Measurements from ENCODE around the gene MGMT. TPM values are rescaled to one million over a fixed set of nuclear protein-coding genes. Genes with fewer than 3 reads are reported as not detected.

The MGMT gene
- total and polyA plus RNA-seq, 2 of the 4 experiments (the other 2 are of a cell fraction): 11.5 to 17.8 TPM

DNA sequence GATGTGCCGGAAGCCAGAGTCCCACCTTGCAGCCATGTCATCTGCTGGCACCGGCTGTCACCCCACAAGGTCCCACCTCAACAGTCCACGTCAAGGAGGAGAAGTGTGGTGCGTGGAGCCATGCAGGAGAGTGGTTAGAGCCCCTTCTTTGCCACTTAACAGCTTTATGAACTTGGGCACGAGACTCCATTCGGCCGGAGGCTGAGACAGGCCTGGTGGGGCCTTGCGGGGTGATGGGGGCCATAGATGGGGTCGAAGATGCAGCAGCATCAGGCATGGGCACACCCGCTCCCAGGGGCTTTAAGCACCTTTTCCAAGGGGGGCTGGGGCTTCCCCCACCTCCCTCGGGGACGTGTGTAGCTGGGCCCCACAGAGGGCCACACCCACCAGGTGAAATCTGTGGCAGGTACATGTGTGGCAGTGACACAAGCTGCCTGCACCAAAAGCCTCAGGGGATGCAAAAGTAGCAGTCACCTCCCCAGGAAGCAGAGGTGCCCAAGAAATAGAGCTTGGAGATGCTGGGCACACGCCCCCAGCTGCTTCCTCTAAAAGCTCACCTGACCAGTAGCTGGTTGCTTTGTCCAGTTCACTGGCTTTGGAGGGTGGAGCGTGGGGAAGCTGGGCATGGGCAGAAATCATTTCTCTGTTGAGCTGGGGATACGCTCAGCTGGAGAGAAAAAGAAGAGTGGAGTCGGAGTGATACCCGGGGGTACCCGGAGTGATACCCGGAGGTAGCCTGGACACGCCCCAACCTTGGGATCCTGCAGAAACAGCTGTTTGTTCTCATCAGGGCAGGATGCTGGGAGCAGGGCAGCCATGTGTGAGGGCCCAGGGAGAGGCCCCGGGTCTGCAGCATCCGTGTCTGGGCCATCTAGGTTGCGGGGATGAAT, 297.2 kb downstream of the MGMT start:
- Histone ChIP-seq H3K4ac (ENCODE audit: low read depth, low read length) (no peak overlapping the region), H3K9me3 (ENCODE audit: control insufficient read depth, insufficient read depth, low read length) (peaks cover 25% of the 10 kb centered on the region), H3K14ac (replicated peaks; ENCODE audit: low read depth, low read length) (no peak overlapping the region), H3K9ac (ENCODE audit: low read depth, low read length) (no peak overlapping the region), H4K8ac (ENCODE audit: low read depth in 2 of 2, low read length in 2 of 2) (no peak overlapping the region), H2AK5ac (ENCODE audit: low read depth, low read length) (no peak overlapping the region), H3K79me1 (ENCODE audit: low read depth in 1 of 2, low read length in 2 of 2) (no peaks in the 10 kb centered on the region), H2AFZ (replicated peaks; ENCODE audit: low read length, poor library complexity) (no peak overlapping the region), H4K91ac (ENCODE audit: insufficient read depth, low read depth, low read length) (no peak overlapping the region), H4K5ac (ENCODE audit: low read depth, low read length) (no peak overlapping the region), H3K36me3 (ENCODE audit: control insufficient read depth, insufficient read depth, low read length) (peaks cover 8% of the 10 kb centered on the region; the same call in 1 of the 2 replicates), H4K20me1 (ENCODE audit: insufficient read depth, low read length) (no peaks in the 10 kb centered on the region), H3K56ac (ENCODE audit: extremely low read depth, insufficient read depth, low read length) (no peak overlapping the region), H3K27ac (ENCODE audit: insufficient read depth, low read length) (no peak overlapping the region), H3K23ac (ENCODE audit: low read depth, low read length) (no peak overlapping the region), H3K4me2 (ENCODE audit: low read depth, low read length) (no peak overlapping the region), H3K27me3 (ENCODE audit: control insufficient read depth, insufficient read depth, low read length) (no peaks in the 10 kb centered on the region), H3K9me1 (ENCODE audit: insufficient read depth, low read length) (no peaks in the 10 kb centered on the region), H3K4me3 (ENCODE audit: insufficient read depth, low read depth, low read length) (no peak overlapping the region), H2BK15ac (ENCODE audit: low read depth, low read length) (no peak overlapping the region), H3K4me1 (ENCODE audit: control insufficient read depth, insufficient read depth, low read length) (no peaks in the 10 kb centered on the region), H2BK20ac (ENCODE audit: low read depth, low read length) (no peak overlapping the region), H2AK9ac (replicated peaks; ENCODE audit: low read depth, low read length, poor library complexity) (no peak overlapping the region), H2BK120ac (ENCODE audit: low read depth, low read length) (no peak overlapping the region), H2BK5ac (ENCODE audit: low read depth, low read length, poor library complexity, severe bottlenecking) (no peak overlapping the region), H3K18ac (ENCODE audit: low read depth, low read length) (no peak overlapping the region)
- DNase-seq: no peak
- ChIA-PET POLR2A (ENCODE audit: unreplicated experiment) (no interaction called here), CTCF (no interaction called here)
- in situ Hi-C loops (cut with MboI; ENCODE audit: low sequenced_read_pairs): no loop called here
- no peak for ATAC-seq (ENCODE audit: low read depth)
- intact Hi-C loops (cut with micrococcal nuclease): no loop called here
- TF ChIP-seq, protein P1, sequence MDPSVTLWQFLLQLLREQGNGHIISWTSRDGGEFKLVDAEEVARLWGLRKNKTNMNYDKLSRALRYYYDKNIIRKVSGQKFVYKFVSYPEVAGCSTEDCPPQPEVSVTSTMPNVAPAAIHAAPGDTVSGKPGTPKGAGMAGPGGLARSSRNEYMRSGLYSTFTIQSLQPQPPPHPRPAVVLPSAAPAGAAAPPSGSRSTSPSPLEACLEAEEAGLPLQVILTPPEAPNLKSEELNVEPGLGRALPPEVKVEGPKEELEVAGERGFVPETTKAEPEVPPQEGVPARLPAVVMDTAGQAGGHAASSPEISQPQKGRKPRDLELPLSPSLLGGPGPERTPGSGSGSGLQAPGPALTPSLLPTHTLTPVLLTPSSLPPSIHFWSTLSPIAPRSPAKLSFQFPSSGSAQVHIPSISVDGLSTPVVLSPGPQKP (IDR thresholded peaks at IDR 0.05; ENCODE audit: borderline replicate concordance, low read depth, low read length): no peak
- TF ChIP-seq MXI1 (IDR thresholded peaks at IDR 0.05; ENCODE audit: borderline replicate concordance, low read depth, low read length) (no peak), MAZ (IDR thresholded peaks at IDR 0.05; ENCODE audit: borderline replicate concordance, low read depth, low read length) (no peak), BHLHE40 (IDR thresholded peaks at IDR 0.05; ENCODE audit: low read depth, low read length) (no peak), RCOR1 (IDR thresholded peaks at IDR 0.05; ENCODE audit: insufficient replicate concordance, low read length) (no peak), CEBPB (IDR thresholded peaks at IDR 0.05; ENCODE audit: low read depth, low read length) (no peak), FOS (IDR thresholded peaks at IDR 0.05; ENCODE audit: low read depth, low read length) (no peak)
- TF ChIP-seq, protein P2, sequence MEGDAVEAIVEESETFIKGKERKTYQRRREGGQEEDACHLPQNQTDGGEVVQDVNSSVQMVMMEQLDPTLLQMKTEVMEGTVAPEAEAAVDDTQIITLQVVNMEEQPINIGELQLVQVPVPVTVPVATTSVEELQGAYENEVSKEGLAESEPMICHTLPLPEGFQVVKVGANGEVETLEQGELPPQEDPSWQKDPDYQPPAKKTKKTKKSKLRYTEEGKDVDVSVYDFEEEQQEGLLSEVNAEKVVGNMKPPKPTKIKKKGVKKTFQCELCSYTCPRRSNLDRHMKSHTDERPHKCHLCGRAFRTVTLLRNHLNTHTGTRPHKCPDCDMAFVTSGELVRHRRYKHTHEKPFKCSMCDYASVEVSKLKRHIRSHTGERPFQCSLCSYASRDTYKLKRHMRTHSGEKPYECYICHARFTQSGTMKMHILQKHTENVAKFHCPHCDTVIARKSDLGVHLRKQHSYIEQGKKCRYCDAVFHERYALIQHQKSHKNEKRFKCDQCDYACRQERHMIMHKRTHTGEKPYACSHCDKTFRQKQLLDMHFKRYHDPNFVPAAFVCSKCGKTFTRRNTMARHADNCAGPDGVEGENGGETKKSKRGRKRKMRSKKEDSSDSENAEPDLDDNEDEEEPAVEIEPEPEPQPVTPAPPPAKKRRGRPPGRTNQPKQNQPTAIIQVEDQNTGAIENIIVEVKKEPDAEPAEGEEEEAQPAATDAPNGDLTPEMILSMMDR (conservative IDR thresholded peaks at IDR 0.05; ENCODE audit: low read depth, low read length): no peak
- WGBS, 2 experiments (ENCODE audit: extremely low coverage in 2 of 2, insufficient read length in 1 of 2): 100% methylated on average over 1 of the region's 23 CpGs; no CpG with 5 or more reads in 1 of the 2 experiments
- dilution Hi-C loops (cut with HindIII; ENCODE audit: low sequenced_read_pairs, unreplicated experiment): no loop called here
- BruUV-seq (replicated peaks): no TSS peak

All from IMR-90 (cell line).